Progenitor cell of endocrine pancreas (in vitro differentiated cells): ENCODE results near the gene ARMC8. TPM values are rescaled to one million over a fixed set of nuclear protein-coding genes. Genes with fewer than 3 reads are reported as not detected.

ENCODE experiments used
- DNase-seq: peaks from one replicate; pipeline ENCODE4 v3.0.0; 2021; ENCODE audit warnings: low spot score; ENCODE audit not compliant: unreplicated experiment
- H3K27ac Mint-ChIP-seq: 2 replicates; pipeline ENCODE4 v1.8.0; 2021; ENCODE audit warnings: mild to moderate bottlenecking, moderate library complexity, mixed read lengths
- H3K27me3 Mint-ChIP-seq: 2 replicates; pipeline ENCODE4 v1.8.0; 2021; ENCODE audit warnings: mixed read lengths
- H3K36me3 Mint-ChIP-seq: 2 replicates; pipeline ENCODE4 v1.8.0; 2022; ENCODE audit warnings: mixed read lengths; ENCODE audit not compliant: insufficient read depth
- H3K4me1 Mint-ChIP-seq: 2 replicates; pipeline ENCODE4 v1.8.0; 2021; ENCODE audit warnings: low read depth, mixed read lengths
- H3K4me3 Mint-ChIP-seq: 2 replicates; pipeline ENCODE4 v1.8.0; 2021; ENCODE audit warnings: low read depth, mild to moderate bottlenecking, moderate library complexity, mixed read lengths
- H3K9me3 Mint-ChIP-seq: 2 replicates; pipeline ENCODE4 v1.8.0; 2021; ENCODE audit warnings: low read depth, mixed read lengths
- CTCF ChIP-seq: fragments of 200-600 bp; sonication (generic); IDR thresholded peaks from one replicate; pipeline ENCODE4 v1.5.0; 2021; ENCODE audit warnings: antibody characterized with exemption, mild to moderate bottlenecking; ENCODE audit not compliant: unreplicated experiment
- total RNA-seq: library from RNA; stranded (reverse); gene quantifications from 2 replicates; pipeline ENCODE4 v1.2.1, GENCODE V29; 2021

The ARMC8 gene
- total RNA-seq, 1 donor from 2014 or later: 71.3 TPM

GRCh38 chr3:138242466-138242865, 55.4 kb downstream of the ARMC8 start:
- no peaks in the 10 kb centered on the region for H3K27me3 Mint-ChIP-seq
- H3K27ac Mint-ChIP-seq: no peak overlapping the region
- H3K36me3 Mint-ChIP-seq: peaks cover 12% of the 10 kb centered on the region
- no peaks in the 10 kb centered on the region for H3K9me3 Mint-ChIP-seq
- TF ChIP-seq CTCF: no peak
- DNase-seq: no peak
- H3K4me3 Mint-ChIP-seq: no peak overlapping the region
- no peaks in the 10 kb centered on the region for H3K4me1 Mint-ChIP-seq

GRCh38 chr3:138245026-138245425, 57.9 kb downstream of the ARMC8 start:
- DNase-seq: no peak
- no peak for TF ChIP-seq CTCF
- Mint-ChIP-seq H3K9me3 (no peaks in the 10 kb centered on the region), H3K36me3 (peaks cover 24% of the 10 kb centered on the region), H3K4me3 (no peak overlapping the region), H3K4me1 (no peaks in the 10 kb centered on the region), H3K27ac (no peak overlapping the region), H3K27me3 (no peaks in the 10 kb centered on the region)

DNA sequence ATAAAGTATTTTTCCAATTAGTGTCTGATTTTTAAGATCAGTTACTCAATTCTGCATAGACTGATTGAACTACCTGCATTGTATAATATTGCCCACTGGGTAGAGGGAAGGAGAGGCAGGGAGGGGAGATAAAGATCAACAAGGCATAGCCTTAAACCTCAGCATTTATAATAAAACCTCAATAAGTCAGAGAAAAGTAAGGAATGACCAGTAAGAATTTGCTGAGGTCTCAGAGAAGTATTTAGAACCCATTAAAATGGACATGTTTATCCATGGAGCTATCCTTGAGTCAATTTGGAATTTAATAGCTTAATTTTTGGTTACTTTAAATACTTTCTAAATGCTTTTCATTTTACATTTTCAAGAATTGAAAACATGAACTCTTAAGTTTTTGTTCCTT, 62.5 kb downstream of the ARMC8 start:
- Mint-ChIP-seq H3K4me1 (no peaks in the 10 kb centered on the region), H3K27me3 (no peaks in the 10 kb centered on the region)

DNA sequence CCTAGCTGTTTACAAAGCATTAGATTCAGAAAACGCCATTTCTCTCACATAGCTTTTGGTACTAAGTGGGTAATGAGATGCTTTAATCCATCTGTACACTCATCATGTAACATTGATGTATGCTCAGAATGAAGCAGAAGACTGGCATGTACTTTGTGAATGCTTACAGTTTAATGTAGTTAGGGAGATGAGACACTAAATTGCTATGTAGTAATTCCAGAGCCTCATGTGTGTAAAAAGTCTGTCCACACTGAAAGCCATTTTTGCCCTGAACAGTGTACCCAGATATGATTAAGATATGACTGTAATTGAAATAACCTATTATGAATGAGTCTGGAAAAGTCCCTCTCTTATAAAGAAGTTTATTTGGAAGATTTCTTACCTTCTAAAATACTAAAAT, 66.5 kb downstream of the ARMC8 start:
- TF ChIP-seq CTCF: no peak

More for the DNA sequence above, 62.5 kb downstream of the ARMC8 start:
- Mint-ChIP-seq H3K4me3 (no peak overlapping the region), H3K9me3 (no peaks in the 10 kb centered on the region), H3K27ac (no peak overlapping the region), H3K36me3 (peaks cover 18% of the 10 kb centered on the region)
- DNase-seq: no peak
- TF ChIP-seq CTCF: no peak

DNA sequence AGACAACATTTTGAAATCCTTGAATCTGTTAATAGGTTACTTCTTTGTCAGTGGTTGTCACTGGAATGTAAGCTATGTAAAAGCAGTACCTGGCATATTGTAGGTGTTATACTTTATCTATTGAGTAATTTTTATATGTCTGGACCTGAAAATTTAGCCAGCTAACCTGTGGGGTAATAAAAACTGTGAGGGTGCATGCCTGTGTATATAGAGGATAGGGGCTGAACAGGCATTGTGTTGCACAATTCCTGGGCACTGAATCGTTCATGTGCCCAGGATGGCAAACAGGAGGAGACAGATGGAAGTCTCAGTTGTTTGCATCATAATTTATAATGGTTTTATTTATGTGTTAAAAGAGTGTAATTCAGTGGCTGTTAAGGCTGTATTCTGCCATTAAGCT, 67.1 kb downstream of the ARMC8 start:
- Mint-ChIP-seq H3K4me3 (no peak overlapping the region), H3K4me1 (no peaks in the 10 kb centered on the region), H3K27ac (no peak overlapping the region), H3K36me3 (peaks cover 8% of the 10 kb centered on the region), H3K9me3 (no peaks in the 10 kb centered on the region), H3K27me3 (no peaks in the 10 kb centered on the region)
- no peak for DNase-seq
- TF ChIP-seq CTCF: no peak

More for the DNA sequence above, 66.5 kb downstream of the ARMC8 start:
- Mint-ChIP-seq H3K4me3 (no peak overlapping the region), H3K36me3 (peaks cover 10% of the 10 kb centered on the region), H3K27ac (no peak overlapping the region), H3K9me3 (no peaks in the 10 kb centered on the region), H3K27me3 (no peaks in the 10 kb centered on the region), H3K4me1 (no peaks in the 10 kb centered on the region)
- no peak for DNase-seq

GRCh38 chr3:138256022-138256421, 68.9 kb downstream of the ARMC8 start:
- H3K36me3 Mint-ChIP-seq: peaks cover 7% of the 10 kb centered on the region
- H3K9me3 Mint-ChIP-seq: no peaks in the 10 kb centered on the region
- H3K4me3 Mint-ChIP-seq: no peak overlapping the region
- no peaks in the 10 kb centered on the region for H3K27me3 Mint-ChIP-seq
- H3K27ac Mint-ChIP-seq: no peak overlapping the region
- no peak for TF ChIP-seq CTCF
- H3K4me1 Mint-ChIP-seq: peaks cover 6% of the 10 kb centered on the region
- no peak for DNase-seq
